ENCODE results near the gene ADGRA1.

- no peak for TF ChIP-seq EZH2 (IDR thresholded peaks at IDR 0.05; ENCODE audit: borderline replicate concordance, low read length)
- TF ChIP-seq, protein P1, sequence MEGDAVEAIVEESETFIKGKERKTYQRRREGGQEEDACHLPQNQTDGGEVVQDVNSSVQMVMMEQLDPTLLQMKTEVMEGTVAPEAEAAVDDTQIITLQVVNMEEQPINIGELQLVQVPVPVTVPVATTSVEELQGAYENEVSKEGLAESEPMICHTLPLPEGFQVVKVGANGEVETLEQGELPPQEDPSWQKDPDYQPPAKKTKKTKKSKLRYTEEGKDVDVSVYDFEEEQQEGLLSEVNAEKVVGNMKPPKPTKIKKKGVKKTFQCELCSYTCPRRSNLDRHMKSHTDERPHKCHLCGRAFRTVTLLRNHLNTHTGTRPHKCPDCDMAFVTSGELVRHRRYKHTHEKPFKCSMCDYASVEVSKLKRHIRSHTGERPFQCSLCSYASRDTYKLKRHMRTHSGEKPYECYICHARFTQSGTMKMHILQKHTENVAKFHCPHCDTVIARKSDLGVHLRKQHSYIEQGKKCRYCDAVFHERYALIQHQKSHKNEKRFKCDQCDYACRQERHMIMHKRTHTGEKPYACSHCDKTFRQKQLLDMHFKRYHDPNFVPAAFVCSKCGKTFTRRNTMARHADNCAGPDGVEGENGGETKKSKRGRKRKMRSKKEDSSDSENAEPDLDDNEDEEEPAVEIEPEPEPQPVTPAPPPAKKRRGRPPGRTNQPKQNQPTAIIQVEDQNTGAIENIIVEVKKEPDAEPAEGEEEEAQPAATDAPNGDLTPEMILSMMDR (IDR thresholded peaks at IDR 0.05; ENCODE audit: low read length): no peak
Measured at GRCh38 chr10:133076274-133077038, 11.3 kb upstream of the ADGRA1 start.

Data from OCI-LY1 (cell line).